Small intestine (tissue), 7 donors: Measurements from ENCODE around the gene HIRIP3. TPM values are rescaled to one million over a fixed set of nuclear protein-coding genes. Genes with fewer than 3 reads are reported as not detected.

ENCODE experiments used
- DNase-seq, 2 donors: peaks; one replicate each; pipeline versions ENCODE4 v3.0.0 to v3.0.0-alpha.2; 2013
- FAIRE-seq: peaks from 2 replicates; lab custom pipeline; 2012; peaks lifted over from hg19 to GRCh38; lab: Jason Lieb, UNC
- H3K27ac ChIP-seq, 3 donors: one replicate each; pipeline ENCODE4 v1.5.1; 2013; ENCODE audit warnings: low read length in 2 of 3, mild to moderate bottlenecking in 2 of 3, control low read depth in 1 of 3, inconsistent platforms in 1 of 3, low read depth in 1 of 3, moderate library complexity in 1 of 3
- H3K27me3 ChIP-seq, 3 donors: one replicate each; pipeline ENCODE4 v1.6.1; 2013; ENCODE audit warnings: low read length in 3 of 3, inconsistent platforms in 1 of 3; ENCODE audit not compliant: control insufficient read depth in 3 of 3, insufficient read depth in 3 of 3
- H3K36me3 ChIP-seq, 3 donors: one replicate each; pipeline ENCODE4 v1.6.1; 2013; ENCODE audit warnings: low read length in 3 of 3, inconsistent platforms in 1 of 3, low read depth in 1 of 3, mild to moderate bottlenecking in 1 of 3, moderate library complexity in 1 of 3; ENCODE audit not compliant: control insufficient read depth in 3 of 3, insufficient read depth in 2 of 3
- H3K4me1 ChIP-seq, 3 donors: one replicate each; pipeline ENCODE4 v1.6.1; 2013; ENCODE audit warnings: low read length in 2 of 3, inconsistent platforms in 1 of 3, low read depth in 1 of 3, mild to moderate bottlenecking in 1 of 3, moderate library complexity in 1 of 3; ENCODE audit not compliant: control insufficient read depth in 3 of 3, insufficient read depth in 2 of 3
- H3K4me3 ChIP-seq, 3 donors: one replicate each; pipeline ENCODE4 v1.5.1; 2013; ENCODE audit warnings: low read length in 3 of 3, control low read depth in 1 of 3, inconsistent platforms in 1 of 3, low read depth in 1 of 3, mild to moderate bottlenecking in 1 of 3, moderate library complexity in 1 of 3
- H3K9me3 ChIP-seq, 2 donors: one replicate each; pipeline ENCODE4 v1.6.1; 2013; ENCODE audit warnings: low read depth in 1 of 2, low read length in 1 of 2; ENCODE audit not compliant: control insufficient read depth in 2 of 2, insufficient read depth in 1 of 2
- WGBS, 3 donors: extraction: QIAGEN DNeasy Blood & Tissue Kit; methylation state at CpG; one replicate each; pipeline ENCODE4 v1.1.7; 2013; 5-methylcytosine and 5-hydroxymethylcytosine counted together
- polyA plus RNA-seq, 4 donors: library from polyadenylated mRNA; stranded (reverse) in 3 of 4; unstranded in 1 of 4; fragments of 200-250 nt in 3 of 4; fragments of 120-200 nt in 1 of 4; gene quantifications; one replicate each; pipeline versions ENCODE4 v1.2.1 to v1.2.3, GENCODE V29; 2013
- donor health status: healthy with polysubstance abuse.
- donor health status: control.
- donor health status: control.
- donor health status: Bipolar disorder and iron deficiency.
- donor health status: healthy.

Gene HIRIP3
- polyA plus RNA-seq, 4 donors: 10.1 to 15.2 (median 14.8) TPM

- Histone ChIP-seq H3K9me3 (no peaks in the 10 kb centered on the region), H3K27ac (no peak overlapping the region), H3K4me1 (peaks cover 0 to 11% (median 0%) of the 10 kb centered on the region in 3 donors), H3K27me3 (no peaks in the 10 kb centered on the region), H3K36me3 (peaks cover 0 to 6% (median 0%) of the 10 kb centered on the region in 3 donors), H3K4me3 (no peak overlapping the region)
- FAIRE-seq: no peak
- 83 to 93% (median 85%) methylated on average over 9 of the region's 9 CpGs for WGBS, 3 donors
- no peak for DNase-seq
These were observed 36.1 kb downstream of the HIRIP3 start for GRCh38 chr16:29959293-29959692.

GRCh38 chr16:29958756-29959155 is 36.7 kb downstream of the HIRIP3 start:
- DNase-seq (no peak), FAIRE-seq (no peak)
- 89 to 94% (median 91%) methylated on average over 5 of the region's 5 CpGs for WGBS, 3 donors
- H3K36me3 ChIP-seq: peaks cover 0 to 3% (median 0%) of the 10 kb centered on the region in 3 donors
- no peaks in the 10 kb centered on the region for H3K27me3 ChIP-seq
- peaks cover 0 to 11% (median 0%) of the 10 kb centered on the region in 3 donors for H3K4me1 ChIP-seq
- H3K9me3 ChIP-seq: no peaks in the 10 kb centered on the region
- no peak overlapping the region for H3K27ac ChIP-seq
- H3K4me3 ChIP-seq: no peak overlapping the region

GRCh38 chr16:29951625-29952365 is 43.6 kb downstream of the HIRIP3 start:
- no peaks in the 10 kb centered on the region for H3K36me3 ChIP-seq
- no peaks in the 10 kb centered on the region for H3K27me3 ChIP-seq
- WGBS, 3 donors: 49 to 76% (median 60%) methylated on average over 8 of the region's 8 CpGs
- FAIRE-seq: no peak
- peak overlapping the region in 1 of 3 donors; percentile 88 for H3K27ac ChIP-seq
- H3K4me3 ChIP-seq: no peak overlapping the region
- peaks cover 0 to 16% (median 0%) of the 10 kb centered on the region in 3 donors for H3K4me1 ChIP-seq
- peak in 1 of 2 donors; percentile 72 for DNase-seq
- H3K9me3 ChIP-seq: peaks cover 0 to 10% of the 10 kb centered on the region in 2 donors

- WGBS, 3 donors: 89 to 97% (median 91%) methylated on average over 4 of the region's 4 CpGs
- Histone ChIP-seq H3K36me3 (no peaks in the 10 kb centered on the region), H3K4me3 (no peak overlapping the region), H3K9me3 (peaks cover 0 to 10% of the 10 kb centered on the region in 2 donors), H3K27ac (peak overlapping the region in 1 of 3 donors; percentile 88), H3K4me1 (peaks cover 0 to 16% (median 0%) of the 10 kb centered on the region in 3 donors), H3K27me3 (no peaks in the 10 kb centered on the region)
- no peak for DNase-seq
- no peak for FAIRE-seq
These were observed 44.5 kb downstream of the HIRIP3 start for GRCh38 chr16:29950806-29951461.

GRCh38 chr16:29947897-29948296 is 47.5 kb downstream of the HIRIP3 start:
- H3K36me3 ChIP-seq: no peaks in the 10 kb centered on the region
- FAIRE-seq (no peak), DNase-seq (no peak)
- no peak overlapping the region for H3K4me3 ChIP-seq
- H3K27ac ChIP-seq: no peak overlapping the region
- peaks cover 0 to 35% (median 0%) of the 10 kb centered on the region in 3 donors for H3K4me1 ChIP-seq
- WGBS, 3 donors: 84 to 89% (median 88%) methylated on average over 2 of the region's 2 CpGs
- H3K9me3 ChIP-seq: peaks cover 0 to 10% of the 10 kb centered on the region in 2 donors
- H3K27me3 ChIP-seq: no peaks in the 10 kb centered on the region

- no peaks in the 10 kb centered on the region for H3K27me3 ChIP-seq
- FAIRE-seq (no peak), DNase-seq (peak; percentile 95 to 97)
- peaks cover 0 to 15% of the 10 kb centered on the region in 2 donors for H3K9me3 ChIP-seq
- peak overlapping the region; percentile 66 to 83 (median 76) for H3K27ac ChIP-seq
- no peaks in the 10 kb centered on the region for H3K36me3 ChIP-seq
- peaks cover 0 to 31% (median 0%) of the 10 kb centered on the region in 3 donors for H3K4me1 ChIP-seq
- H3K4me3 ChIP-seq: no peak overlapping the region
- 16 to 39% (median 38%) methylated on average over 11 of the region's 11 CpGs for WGBS, 3 donors
These were observed 51.3 kb downstream of the HIRIP3 start for GRCh38 chr16:29943846-29944799.
